Right renal pelvis (tissue), 4 donors: ENCODE results near the gene WNT5A. TPM values are rescaled to one million over a fixed set of nuclear protein-coding genes. Genes with fewer than 3 reads are reported as not detected.

Source experiments
- DNase-seq, 4 donors: peaks; one replicate each; pipeline ENCODE4 v3.0.0-alpha.2; 2013; ENCODE audit warnings: low read depth in 4 of 4, low spot score in 3 of 4, missing footprints in 1 of 4
- polyA plus RNA-seq, 4 donors: library from polyadenylated mRNA; unstranded; fragments of 120-200 nt; gene quantifications; one replicate each; pipeline ENCODE4 v1.2.1, GENCODE V29; 2013; ENCODE audit not compliant: insufficient read length in 4 of 4

Gene WNT5A
- polyA plus RNA-seq, 4 donors: 35.5 to 61.2 (median 46.4) TPM

- no peak for DNase-seq
Measured at GRCh38 chr3:55483196-55484095, 3.7 kb downstream of the WNT5A start.

- DNase-seq: no peak
Measured at GRCh38 chr3:55482496-55483195, 4.5 kb downstream of the WNT5A start.

GRCh38 chr3:55481744-55482495 lies 5.2 kb downstream of the WNT5A start:
- DNase-seq: no peak

- no peak for DNase-seq
Measured at GRCh38 chr3:55480911-55481743, 6.0 kb downstream of the WNT5A start.

GRCh38 chr3:55477306-55478303 lies 9.5 kb downstream of the WNT5A start:
- DNase-seq: no peak

GRCh38 chr3:55476515-55476914 lies 10.6 kb downstream of the WNT5A start:
- DNase-seq: no peak

GRCh38 chr3:55474213-55474632 lies 12.9 kb downstream of the WNT5A start:
- DNase-seq: no peak

- DNase-seq: no peak
Measured at GRCh38 chr3:55473788-55474187, 13.3 kb downstream of the WNT5A start.

GRCh38 chr3:55471522-55472280 lies 15.4 kb downstream of the WNT5A start:
- DNase-seq: no peak

- no peak for DNase-seq
Measured at GRCh38 chr3:55471084-55471483, 16.0 kb downstream of the WNT5A start.

GRCh38 chr3:55469957-55470526 lies 17.1 kb downstream of the WNT5A start:
- no peak for DNase-seq

- no peak for DNase-seq
Measured at GRCh38 chr3:55468251-55468650, 18.9 kb downstream of the WNT5A start.

- DNase-seq: no peak
Measured at GRCh38 chr3:55467099-55467498, 20.0 kb downstream of the WNT5A start.

GRCh38 chr3:55466526-55466925 lies 20.6 kb downstream of the WNT5A start:
- no peak for DNase-seq

- no peak for DNase-seq
Measured at GRCh38 chr3:55461896-55462295, 25.2 kb downstream of the WNT5A start.

- DNase-seq: no peak
Measured at GRCh38 chr3:55459838-55460237, 27.3 kb downstream of the WNT5A start.

- no peak for DNase-seq
Measured at GRCh38 chr3:55458181-55458790, 28.8 kb downstream of the WNT5A start.

GRCh38 chr3:55455915-55456314 lies 31.2 kb downstream of the WNT5A start:
- DNase-seq: no peak
